ENCODE results near the gene EMILIN3. TPM values are rescaled to one million over a fixed set of nuclear protein-coding genes. Genes with fewer than 3 reads are reported as not detected.

The EMILIN3 gene
- total and polyA plus RNA-seq, 2 of the 8 experiments (the other 6 are each of a cell fraction or from before 2014, with no cell fraction given), result 3.8 to 5.2 TPM

DNA sequence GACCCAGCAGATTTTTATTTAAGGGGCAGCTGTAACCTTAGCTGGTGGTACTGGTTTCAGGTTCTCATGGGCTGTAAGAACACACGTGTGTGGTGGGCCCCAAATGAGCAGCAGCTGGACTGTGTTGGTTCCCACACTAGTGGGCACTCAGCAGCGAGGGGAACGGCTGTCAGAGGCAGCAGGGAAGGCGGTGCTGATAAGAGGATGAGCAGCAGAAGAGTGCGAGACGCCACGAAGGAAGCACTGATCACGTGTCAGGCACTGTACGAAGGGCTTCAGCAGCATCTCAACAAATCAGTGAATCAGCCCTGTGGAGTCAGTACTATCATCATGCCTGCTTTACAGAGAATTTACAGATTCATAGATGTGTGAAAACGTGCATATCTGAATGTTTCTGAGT is 41.0 kb upstream of the EMILIN3 start:
- Histone ChIP-seq H3K9ac (replicated peaks in 1 of 4; ENCODE audit: extremely low read depth in 1 of 4, low read depth in 3 of 4, low read length in 3 of 4) (no peak overlapping the region), H4K20me1 (replicated peaks in 1 of 2; ENCODE audit: control insufficient read depth in 1 of 2, insufficient read depth in 2 of 2, low read length in 2 of 2) (peaks cover 1 to 8% of the 10 kb centered on the region in 2 experiments), H4K91ac (replicated peaks; ENCODE audit: insufficient read length, low read length) (no peak overlapping the region), H3K23me2 (ENCODE audit: low read depth, low read length) (no peaks in the 10 kb centered on the region), H2AK5ac (ENCODE audit: low read depth, low read length) (no peak overlapping the region), H3K14ac (ENCODE audit: insufficient read length) (no peak overlapping the region), H2BK20ac (ENCODE audit: low read length) (no peak overlapping the region), H3K36me3 (ENCODE audit: control insufficient read depth in 2 of 4, insufficient read depth in 4 of 4, low read length in 3 of 4) (peaks cover 25 to 92% (median 58%) of the 10 kb centered on the region in 4 experiments), H3K27ac (ENCODE audit: low read depth, low read length) (no peak overlapping the region), H3K56ac (replicated peaks; ENCODE audit: insufficient read length, low read depth, low read length) (no peak overlapping the region), H4K8ac (ENCODE audit: extremely low read depth, insufficient read depth, low read length) (no peak overlapping the region), H3K79me2 (ENCODE audit: control insufficient read depth in 1 of 2, insufficient read depth in 2 of 2, low read length in 2 of 2) (no peaks in the 10 kb centered on the region), H3K79me1 (ENCODE audit: low read depth, low read length) (no peaks in the 10 kb centered on the region), H3K4me1 (replicated peaks in 1 of 4; ENCODE audit: control insufficient read depth in 3 of 4, insufficient read depth in 4 of 4, low read length in 3 of 4) (no peaks in the 10 kb centered on the region), H2BK120ac (replicated peaks; ENCODE audit: low read depth, low read length) (no peak overlapping the region), H3K4me2 (ENCODE audit: insufficient read depth in 1 of 2, low read depth in 2 of 2, low read length in 2 of 2) (no peak overlapping the region), H2BK12ac (ENCODE audit: low read depth, low read length) (no peak overlapping the region), H3K4ac (replicated peaks; ENCODE audit: insufficient read length, low read depth, low read length) (no peak overlapping the region), H2BK15ac (ENCODE audit: low read length) (no peak overlapping the region), H3K27me3 (replicated peaks in 1 of 4; ENCODE audit: control insufficient read depth in 3 of 4, extremely low read depth in 1 of 4, insufficient read depth in 3 of 4, low read length in 3 of 4) (no peaks in the 10 kb centered on the region), H4K5ac (ENCODE audit: insufficient read length, low read depth, low read length) (no peak overlapping the region), H2BK5ac (ENCODE audit: low read depth, low read length) (no peak overlapping the region), H3K18ac (ENCODE audit: extremely low read depth, low read length) (no peak overlapping the region), H3K23ac (ENCODE audit: insufficient read length) (no peak overlapping the region), H2AFZ (ENCODE audit: low read length) (no peak overlapping the region), H3K9me3 (ENCODE audit: insufficient read depth in 2 of 2, low read depth in 1 of 2, low read length in 1 of 2) (no peaks in the 10 kb centered on the region), H3K4me3 (ENCODE audit: extremely low read depth in 1 of 4, insufficient read depth in 2 of 4, low read depth in 3 of 4, low read length in 4 of 4) (no peak overlapping the region)
- ChIA-PET CTCF (ENCODE audit: partially characterized antibody) (interaction anchor here (1.2 to 1.7 kb wide), 3 partner anchors 8 to 25 kb away, joined by 3 to 4 read pairs (median 3); no protein-coding TSS in a partner anchor), POLR2A (ENCODE audit: partially characterized antibody) (interaction anchor here (1.5 kb wide), 1 partner anchor 9 kb away, joined by 3 read pairs; no protein-coding TSS in a partner anchor)
- FAIRE-seq, result no peak
- no peak for DNase-seq (ENCODE audit: low read depth in 1 of 2, low spot score in 2 of 2)
- 90% methylated on average over 10 of the region's 10 CpGs; no CpG with 5 or more reads in 1 of the 2 experiments for WGBS, 2 experiments (ENCODE audit: extremely low coverage in 1 of 2, insufficient coverage in 1 of 2, insufficient read length in 1 of 2, insufficient replicate concordance in 2 of 2, low coverage in 1 of 2, low lambda C conversion rate in 2 of 2, missing lambda C conversion rate in 1 of 2)
- TF ChIP-seq YY1 (IDR thresholded peaks at IDR 0.05; ENCODE audit: low read depth, low read length), result no peak
- no peak for TF ChIP-seq TAF1 (IDR thresholded peaks at IDR 0.05; ENCODE audit: low read depth, low read length)
- no peak for TF ChIP-seq BACH1 (IDR thresholded peaks at IDR 0.05; ENCODE audit: low read length)
- TF ChIP-seq, protein P1, sequence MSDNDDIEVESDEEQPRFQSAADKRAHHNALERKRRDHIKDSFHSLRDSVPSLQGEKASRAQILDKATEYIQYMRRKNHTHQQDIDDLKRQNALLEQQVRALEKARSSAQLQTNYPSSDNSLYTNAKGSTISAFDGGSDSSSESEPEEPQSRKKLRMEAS (IDR thresholded peaks at IDR 0.05), result no peak
- no peak for TF ChIP-seq TEAD4 (IDR thresholded peaks at IDR 0.05; ENCODE audit: low read depth, low read length)
- TF ChIP-seq JUN (IDR thresholded peaks at IDR 0.05; ENCODE audit: low read depth, low read length), result no peak
- no peak for TF ChIP-seq POU5F1 (IDR thresholded peaks at IDR 0.05; ENCODE audit: low read depth, low read length)
- TF ChIP-seq SRF (IDR thresholded peaks at IDR 0.05; ENCODE audit: low read depth, low read length), result no peak
- TF ChIP-seq EGR1 (IDR thresholded peaks at IDR 0.05; ENCODE audit: borderline replicate concordance, low read depth, low read length), result no peak
- no peak for TF ChIP-seq KDM5A (IDR thresholded peaks at IDR 0.05; ENCODE audit: low read length)
- TF ChIP-seq KDM4A (IDR thresholded peaks at IDR 0.05; ENCODE audit: low read depth, low read length, severe bottlenecking), result no peak
- TF ChIP-seq KDM1A (IDR thresholded peaks at IDR 0.05; ENCODE audit: borderline replicate concordance, low read length), result no peak
- TF ChIP-seq FOSL1 (IDR thresholded peaks at IDR 0.05; ENCODE audit: insufficient read depth, low read depth, low read length), result no peak

Measured in H1 (cell line).